ENCODE measurements around the gene THAP8.

- no peak for TF ChIP-seq TCF12 (IDR thresholded peaks at IDR 0.05; ENCODE audit: low read depth, low read length)
- no peak for TF ChIP-seq SIRT6 (IDR thresholded peaks at IDR 0.05; ENCODE audit: low read length)
- TF ChIP-seq KDM1A (IDR thresholded peaks at IDR 0.05; ENCODE audit: borderline replicate concordance, low read length) = no peak
- TF ChIP-seq EZH2 (IDR thresholded peaks at IDR 0.05; ENCODE audit: low read depth, low read length, severe bottlenecking) = no peak
- no peak for TF ChIP-seq CTCF (IDR thresholded peaks at IDR 0.05; ENCODE audit: control extremely low read depth in 1 of 3, insufficient read depth in 1 of 3, low read depth in 1 of 3, low read length in 3 of 3)
Observed at GRCh38 chr19:36051637-36052036, 2.4 kb downstream of the THAP8 start.

Data from H1 (cell line).